GM12874 (cell line): ENCODE results near the gene ATM.

Source experiments
- CTCF ChIP-seq: IDR thresholded peaks from 2 replicates; pipeline ENCODE4 v1.5.1; 2011; ENCODE audit warnings: low read depth, mild to moderate bottlenecking, control low read depth, low read length, moderate library complexity; ENCODE audit not compliant: insufficient read depth

The ATM gene

DNA sequence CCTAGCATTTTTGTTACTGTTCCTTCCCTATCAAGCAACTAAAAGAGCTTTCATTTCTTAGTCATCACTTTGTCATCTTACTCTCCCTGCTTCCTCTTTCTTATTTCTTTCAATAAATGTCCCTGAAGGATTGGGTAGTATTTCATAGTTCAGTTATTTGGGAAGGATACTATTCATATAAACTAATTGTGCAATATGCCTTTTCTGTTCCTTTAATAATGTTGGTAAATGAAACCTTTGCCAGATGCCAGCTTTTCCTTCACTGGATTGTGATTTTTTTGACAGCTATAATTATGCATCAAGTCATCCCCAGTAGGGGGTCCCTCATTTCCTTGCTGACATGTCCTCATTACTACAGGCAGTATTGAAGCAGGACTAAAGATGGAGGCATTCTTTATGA, 101.7 kb downstream of the ATM start:
- TF ChIP-seq CTCF = no peak

DNA sequence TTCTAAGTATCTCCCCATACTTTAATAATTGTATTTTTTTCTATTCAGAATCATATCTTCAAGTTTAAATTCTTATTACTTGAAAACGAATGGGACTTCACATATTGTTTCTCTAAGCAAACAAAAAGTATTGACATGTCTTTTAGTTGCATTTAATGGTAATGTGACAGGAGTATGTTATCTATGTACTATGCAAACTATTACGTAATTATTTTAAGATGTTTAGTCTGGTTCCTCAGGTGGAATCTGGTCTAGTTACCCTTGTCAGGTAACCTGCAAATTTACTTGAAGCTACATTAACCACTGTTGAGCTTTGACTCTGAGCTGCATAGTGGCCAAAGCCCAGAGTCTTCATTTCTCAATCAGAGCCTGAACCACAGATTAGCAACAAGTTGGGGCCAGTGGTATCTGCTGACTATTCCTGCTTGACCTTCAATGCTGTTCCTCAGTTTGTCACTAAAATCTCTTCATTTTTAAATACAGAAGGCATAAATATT, 110.6 kb downstream of the ATM start:
- TF ChIP-seq CTCF = no peak

DNA sequence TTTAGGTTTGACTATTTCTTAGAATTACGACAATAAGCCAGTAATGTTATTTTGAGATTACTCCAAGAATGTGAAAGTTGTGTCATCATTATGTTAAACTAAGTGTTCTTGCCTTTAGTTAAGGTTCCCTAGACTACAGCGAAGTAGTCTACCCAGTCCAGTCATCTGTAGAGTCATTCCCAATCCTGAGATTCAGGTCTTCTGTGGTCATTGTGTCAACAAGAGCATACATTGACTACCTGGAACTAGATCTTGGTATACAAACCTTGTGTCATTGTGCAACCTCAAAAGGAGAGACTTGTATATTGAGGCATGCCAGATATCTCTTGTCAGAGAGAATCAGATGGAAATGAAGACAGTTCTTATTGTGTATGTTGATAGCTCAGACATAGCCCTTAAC, 115.9 kb downstream of the ATM start:
- no peak for TF ChIP-seq CTCF

DNA sequence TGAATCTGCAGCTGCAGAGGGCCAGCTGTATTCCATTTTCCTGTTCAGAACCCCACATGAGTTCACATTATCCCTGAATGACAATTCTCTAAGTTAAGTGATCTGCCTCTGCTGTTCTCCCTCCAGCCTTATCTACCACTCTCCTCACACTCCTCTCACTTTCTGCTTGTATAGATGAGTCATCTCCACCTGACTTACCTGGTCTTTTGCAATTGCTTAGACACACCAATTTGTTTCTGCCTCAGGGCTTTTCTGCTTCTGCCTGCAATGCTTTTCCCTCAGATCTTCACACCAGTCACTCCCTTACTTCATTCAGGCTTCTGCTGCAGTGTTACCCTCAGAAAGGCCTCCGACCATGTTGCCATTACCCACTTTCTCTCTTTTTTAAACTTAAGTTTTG, 118.1 kb downstream of the ATM start:
- TF ChIP-seq CTCF = no peak

- no peak for TF ChIP-seq CTCF
These were observed 118.8 kb downstream of the ATM start for GRCh38 chr11:108341654-108342053.

GRCh38 chr11:108343714-108344113, 120.8 kb downstream of the ATM start:
- TF ChIP-seq CTCF = no peak

DNA sequence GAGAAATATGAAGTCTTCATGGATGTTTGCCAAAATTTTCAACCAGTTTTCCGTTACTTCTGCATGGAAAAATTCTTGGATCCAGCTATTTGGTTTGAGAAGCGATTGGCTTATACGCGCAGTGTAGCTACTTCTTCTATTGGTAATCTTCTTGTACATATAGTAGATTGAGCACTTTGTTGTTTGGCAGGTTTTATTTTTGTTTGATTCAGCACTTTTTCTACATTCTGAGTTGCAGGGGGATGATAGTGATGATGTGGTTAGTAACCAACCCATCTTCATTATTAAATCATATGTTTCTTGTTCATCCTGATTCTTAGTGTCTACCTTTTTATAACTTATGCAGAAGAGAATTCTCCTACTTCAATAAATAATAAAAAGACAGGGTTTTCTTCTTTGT, 122.9 kb downstream of the ATM start:
- TF ChIP-seq CTCF = no peak

- TF ChIP-seq CTCF = no peak
These were observed 123.6 kb downstream of the ATM start for GRCh38 chr11:108346451-108346850.
